HepG2 (cell line): ENCODE data around the gene TTLL8. TPM values are rescaled to one million over a fixed set of nuclear protein-coding genes. Genes with fewer than 3 reads are reported as not detected.

Experiments used
- DMAP1 ChIP-seq: IDR thresholded peaks from 2 replicates; pipeline ENCODE4 v1.6.1; 2016
- DPF2 ChIP-seq: sonication (generic); formaldehyde crosslinking; IDR thresholded peaks from 2 replicates; pipeline ENCODE4 v1.4.0; 2020; ENCODE audit warnings: mild to moderate bottlenecking, low read depth, missing genetic modification reagents, borderline replicate concordance
- FOXO1 ChIP-seq: sonication (generic); formaldehyde crosslinking; IDR thresholded peaks from 2 replicates; pipeline ENCODE4 v1.4.0; 2020; ENCODE audit warnings: missing genetic modification reagents
- GABPA ChIP-seq, 2 experiments: IDR thresholded peaks; 2 replicates each; pipeline ENCODE4 v1.6.1; 2011 to 2016; ENCODE audit warnings: low read depth in 2 of 2, low read length in 1 of 2, missing biosample characterization in 1 of 2, missing genetic modification characterization in 1 of 2
- HDAC2 ChIP-seq: sonication (generic); formaldehyde crosslinking; IDR thresholded peaks from 2 replicates; pipeline ENCODE4 v1.4.0; 2020; ENCODE audit warnings: missing genetic modification reagents
- HES4 ChIP-seq: sonication (generic); formaldehyde crosslinking; IDR thresholded peaks from 2 replicates; pipeline ENCODE4 v1.9.0; 2021; ENCODE audit warnings: mild to moderate bottlenecking, missing genetic modification reagents, borderline replicate concordance
- HMG20A ChIP-seq: IDR thresholded peaks from 2 replicates; pipeline ENCODE4 v1.6.1; 2016; ENCODE audit warnings: borderline replicate concordance
- IRF2 ChIP-seq: IDR thresholded peaks from 2 replicates; pipeline ENCODE4 v1.6.1; 2018; ENCODE audit warnings: missing genetic modification reagents, missing compliant biosample characterization
- KAT2B ChIP-seq: fragments of 150-350 bp; IDR thresholded peaks from 2 replicates; pipeline ENCODE4 v1.6.1; 2014; ENCODE audit warnings: low read depth, low read length, borderline replicate concordance
- RFXAP ChIP-seq: sonication (generic); formaldehyde crosslinking; IDR thresholded peaks from 2 replicates; pipeline ENCODE4 v1.4.0; 2020; ENCODE audit warnings: missing genetic modification reagents, borderline replicate concordance
- RXRA ChIP-seq: sonication (generic); formaldehyde crosslinking; IDR thresholded peaks from 2 replicates; pipeline ENCODE4 v1.5.1; 2020; ENCODE audit warnings: missing genetic modification reagents
- SOX13 ChIP-seq, 3 experiments: fragments of 450-650 bp in 1 of 3; sonication (generic) in 1 of 3; formaldehyde crosslinking in 1 of 3; IDR thresholded peaks in 2 of 3; conservative IDR thresholded peaks in 1 of 3; 2 replicates each; pipeline versions ENCODE4 v1.5.0 to v1.6.1; 2016 to 2020; ENCODE audit warnings: antibody characterized with exemption in 1 of 3, mild to moderate bottlenecking in 1 of 3, missing compliant biosample characterization in 1 of 3, missing genetic modification reagents in 1 of 3, moderate library complexity in 1 of 3
- SSRP1 ChIP-seq: IDR thresholded peaks from 2 replicates; pipeline ENCODE4 v1.6.1; 2016; ENCODE audit warnings: control low read depth
- ZKSCAN5 ChIP-seq: sonication (generic); formaldehyde crosslinking; IDR thresholded peaks from 2 replicates; pipeline ENCODE4 v1.5.1; 2020; ENCODE audit warnings: mild to moderate bottlenecking, missing genetic modification reagents
- ZNF839 ChIP-seq: sonication (generic); formaldehyde crosslinking; IDR thresholded peaks from 2 replicates; pipeline ENCODE4 v1.4.0; 2020; ENCODE audit warnings: missing genetic modification reagents, mild to moderate bottlenecking, borderline replicate concordance
- ZZZ3 ChIP-seq: sonication (generic); formaldehyde crosslinking; IDR thresholded peaks from 2 replicates; pipeline ENCODE4 v1.4.0; 2020; ENCODE audit warnings: missing genetic modification reagents, mild to moderate bottlenecking, borderline replicate concordance
- polyA plus RNA-seq, 8 experiments: library from polyadenylated mRNA; depleted of rRNA in 3 of 8; stranded (reverse) in 7 of 8; unstranded in 1 of 8; fragments of >200 nt; fragmentation: Illumina TruSeq in 4 of 8; extraction: Trizol in 4 of 8; gene quantifications; 2 replicates each; pipeline versions ENCODE4 v1.2.1 to v1.2.3, GENCODE V29; 2011 to 2016; ENCODE audit warnings: low read depth in 4 of 8, missing spikeins in 1 of 8, mixed read lengths in 1 of 8; ENCODE audit not compliant: insufficient read depth in 1 of 8
- total RNA-seq, 5 experiments: library from RNA; depleted of rRNA; stranded (reverse); fragments of >200 nt; fragmentation: Illumina TruSeq; extraction: Trizol; gene quantifications; 2 replicates each; pipeline ENCODE4 v1.2.3, GENCODE V29; 2016; ENCODE audit warnings: low read depth in 1 of 5
- TF ChIP-seq, protein P1 (sequence below): sonication (generic); formaldehyde crosslinking; IDR thresholded peaks from 2 replicates; pipeline ENCODE4 v1.5.0; 2020; ENCODE audit warnings: mild to moderate bottlenecking, missing genetic modification reagents, moderate library complexity
- TF ChIP-seq, protein P2 (sequence below): sonication (generic); formaldehyde crosslinking; IDR thresholded peaks from 2 replicates; pipeline ENCODE4 v1.4.0; 2020; ENCODE audit warnings: mild to moderate bottlenecking, missing genetic modification reagents, borderline replicate concordance
- TF ChIP-seq, protein P3 (sequence below): sonication (generic); formaldehyde crosslinking; IDR thresholded peaks from 2 replicates; pipeline ENCODE4 v1.8.1; 2023; ENCODE audit warnings: mild to moderate bottlenecking, missing genetic modification reagents
- TF ChIP-seq, protein P4 (sequence below): sonication (generic); formaldehyde crosslinking; IDR thresholded peaks from 2 replicates; pipeline ENCODE4 v1.5.1; 2020; ENCODE audit warnings: mild to moderate bottlenecking, moderate library complexity, missing genetic modification reagents

TTLL8 gene
- total and polyA plus RNA-seq, 2 of the 13 experiments (the other 11 are each of a cell fraction or from before 2014, with no cell fraction given), result not detected

DNA sequence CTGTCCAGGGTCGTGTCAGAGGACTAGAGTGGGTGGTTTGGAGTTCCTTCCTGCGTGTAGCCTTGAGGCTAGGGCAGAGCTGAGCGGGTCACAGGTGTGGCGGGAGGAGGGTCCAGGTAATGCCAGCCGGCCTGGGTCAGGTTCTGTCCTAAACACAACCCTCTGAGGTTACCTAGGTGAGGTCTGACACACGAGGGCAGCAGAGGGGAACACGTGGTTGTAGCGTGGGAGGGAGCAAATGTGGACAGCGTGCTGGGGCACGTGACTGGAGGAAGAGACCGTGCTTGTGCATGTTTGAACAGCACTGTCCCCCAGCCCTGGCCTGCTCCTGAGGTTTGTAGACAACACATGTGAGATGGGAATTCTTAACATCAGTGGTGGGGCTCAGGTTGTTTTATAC is 44.8 kb upstream of the TTLL8 start (continued):
- TF ChIP-seq HDAC2 (CRISPR knock-in tag), result 0 out of 2 replicates have a peak, but pooled peaks have one; percentile 33
- TF ChIP-seq GABPA (IDR thresholded peaks at IDR 0.05; ENCODE audit: low read depth, low read length), result no peak
- no peak for TF ChIP-seq GABPA (CRISPR knock-in tag; IDR thresholded peaks at IDR 0.05; ENCODE audit: low read depth)
- TF ChIP-seq DMAP1 (CRISPR knock-in tag), result 0 out of 2 replicates have a peak, but pooled peaks have one; percentile 39
- no peak for TF ChIP-seq SOX13 (IDR thresholded peaks at IDR 0.05)
- TF ChIP-seq SOX13 (CRISPR knock-in tag; conservative IDR thresholded peaks at IDR 0.05 in 1 of 2, IDR thresholded peaks at IDR 0.05 in 1 of 2), result no peak
- TF ChIP-seq, protein P1, sequence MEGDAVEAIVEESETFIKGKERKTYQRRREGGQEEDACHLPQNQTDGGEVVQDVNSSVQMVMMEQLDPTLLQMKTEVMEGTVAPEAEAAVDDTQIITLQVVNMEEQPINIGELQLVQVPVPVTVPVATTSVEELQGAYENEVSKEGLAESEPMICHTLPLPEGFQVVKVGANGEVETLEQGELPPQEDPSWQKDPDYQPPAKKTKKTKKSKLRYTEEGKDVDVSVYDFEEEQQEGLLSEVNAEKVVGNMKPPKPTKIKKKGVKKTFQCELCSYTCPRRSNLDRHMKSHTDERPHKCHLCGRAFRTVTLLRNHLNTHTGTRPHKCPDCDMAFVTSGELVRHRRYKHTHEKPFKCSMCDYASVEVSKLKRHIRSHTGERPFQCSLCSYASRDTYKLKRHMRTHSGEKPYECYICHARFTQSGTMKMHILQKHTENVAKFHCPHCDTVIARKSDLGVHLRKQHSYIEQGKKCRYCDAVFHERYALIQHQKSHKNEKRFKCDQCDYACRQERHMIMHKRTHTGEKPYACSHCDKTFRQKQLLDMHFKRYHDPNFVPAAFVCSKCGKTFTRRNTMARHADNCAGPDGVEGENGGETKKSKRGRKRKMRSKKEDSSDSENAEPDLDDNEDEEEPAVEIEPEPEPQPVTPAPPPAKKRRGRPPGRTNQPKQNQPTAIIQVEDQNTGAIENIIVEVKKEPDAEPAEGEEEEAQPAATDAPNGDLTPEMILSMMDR, result peak; percentile 59
- no peak for TF ChIP-seq ZKSCAN5 (CRISPR knock-in tag)
- TF ChIP-seq DPF2 (CRISPR knock-in tag), result no peak
- no peak for TF ChIP-seq KAT2B
- TF ChIP-seq, protein P2, sequence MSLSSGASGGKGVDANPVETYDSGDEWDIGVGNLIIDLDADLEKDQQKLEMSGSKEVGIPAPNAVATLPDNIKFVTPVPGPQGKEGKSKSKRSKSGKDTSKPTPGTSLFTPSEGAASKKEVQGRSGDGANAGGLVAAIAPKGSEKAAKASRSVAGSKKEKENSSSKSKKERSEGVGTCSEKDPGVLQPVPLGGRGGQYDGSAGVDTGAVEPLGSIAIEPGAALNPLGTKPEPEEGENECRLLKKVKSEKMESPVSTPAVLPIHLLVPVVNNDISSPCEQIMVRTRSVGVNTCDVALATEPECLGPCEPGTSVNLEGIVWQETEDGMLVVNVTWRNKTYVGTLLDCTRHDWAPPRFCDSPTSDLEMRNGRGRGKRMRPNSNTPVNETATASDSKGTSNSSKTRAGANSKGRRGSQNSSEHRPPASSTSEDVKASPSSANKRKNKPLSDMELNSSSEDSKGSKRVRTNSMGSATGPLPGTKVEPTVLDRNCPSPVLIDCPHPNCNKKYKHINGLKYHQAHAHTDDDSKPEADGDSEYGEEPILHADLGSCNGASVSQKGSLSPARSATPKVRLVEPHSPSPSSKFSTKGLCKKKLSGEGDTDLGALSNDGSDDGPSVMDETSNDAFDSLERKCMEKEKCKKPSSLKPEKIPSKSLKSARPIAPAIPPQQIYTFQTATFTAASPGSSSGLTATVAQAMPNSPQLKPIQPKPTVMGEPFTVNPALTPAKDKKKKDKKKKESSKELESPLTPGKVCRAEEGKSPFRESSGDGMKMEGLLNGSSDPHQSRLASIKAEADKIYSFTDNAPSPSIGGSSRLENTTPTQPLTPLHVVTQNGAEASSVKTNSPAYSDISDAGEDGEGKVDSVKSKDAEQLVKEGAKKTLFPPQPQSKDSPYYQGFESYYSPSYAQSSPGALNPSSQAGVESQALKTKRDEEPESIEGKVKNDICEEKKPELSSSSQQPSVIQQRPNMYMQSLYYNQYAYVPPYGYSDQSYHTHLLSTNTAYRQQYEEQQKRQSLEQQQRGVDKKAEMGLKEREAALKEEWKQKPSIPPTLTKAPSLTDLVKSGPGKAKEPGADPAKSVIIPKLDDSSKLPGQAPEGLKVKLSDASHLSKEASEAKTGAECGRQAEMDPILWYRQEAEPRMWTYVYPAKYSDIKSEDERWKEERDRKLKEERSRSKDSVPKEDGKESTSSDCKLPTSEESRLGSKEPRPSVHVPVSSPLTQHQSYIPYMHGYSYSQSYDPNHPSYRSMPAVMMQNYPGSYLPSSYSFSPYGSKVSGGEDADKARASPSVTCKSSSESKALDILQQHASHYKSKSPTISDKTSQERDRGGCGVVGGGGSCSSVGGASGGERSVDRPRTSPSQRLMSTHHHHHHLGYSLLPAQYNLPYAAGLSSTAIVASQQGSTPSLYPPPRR (CRISPR knock-in tag), result no peak
- TF ChIP-seq ZZZ3 (CRISPR knock-in tag), result 0 out of 2 replicates have a peak, but pooled peaks have one; percentile 31
- TF ChIP-seq, protein P3, sequence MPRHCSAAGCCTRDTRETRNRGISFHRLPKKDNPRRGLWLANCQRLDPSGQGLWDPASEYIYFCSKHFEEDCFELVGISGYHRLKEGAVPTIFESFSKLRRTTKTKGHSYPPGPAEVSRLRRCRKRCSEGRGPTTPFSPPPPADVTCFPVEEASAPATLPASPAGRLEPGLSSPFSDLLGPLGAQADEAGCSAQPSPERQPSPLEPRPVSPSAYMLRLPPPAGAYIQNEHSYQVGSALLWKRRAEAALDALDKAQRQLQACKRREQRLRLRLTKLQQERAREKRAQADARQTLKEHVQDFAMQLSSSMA (CRISPR knock-in tag), result no peak
- TF ChIP-seq IRF2 (CRISPR knock-in tag), result 0 out of 2 replicates have a peak, but pooled peaks have one; percentile 37
- no peak for TF ChIP-seq FOXO1 (CRISPR knock-in tag)
- TF ChIP-seq RXRA, result no peak; the same call in 1 of the 2 replicates
- no peak for TF ChIP-seq SSRP1 (CRISPR knock-in tag)
- TF ChIP-seq RFXAP (CRISPR knock-in tag), result no peak
- no peak for TF ChIP-seq HMG20A
- TF ChIP-seq, protein P4, sequence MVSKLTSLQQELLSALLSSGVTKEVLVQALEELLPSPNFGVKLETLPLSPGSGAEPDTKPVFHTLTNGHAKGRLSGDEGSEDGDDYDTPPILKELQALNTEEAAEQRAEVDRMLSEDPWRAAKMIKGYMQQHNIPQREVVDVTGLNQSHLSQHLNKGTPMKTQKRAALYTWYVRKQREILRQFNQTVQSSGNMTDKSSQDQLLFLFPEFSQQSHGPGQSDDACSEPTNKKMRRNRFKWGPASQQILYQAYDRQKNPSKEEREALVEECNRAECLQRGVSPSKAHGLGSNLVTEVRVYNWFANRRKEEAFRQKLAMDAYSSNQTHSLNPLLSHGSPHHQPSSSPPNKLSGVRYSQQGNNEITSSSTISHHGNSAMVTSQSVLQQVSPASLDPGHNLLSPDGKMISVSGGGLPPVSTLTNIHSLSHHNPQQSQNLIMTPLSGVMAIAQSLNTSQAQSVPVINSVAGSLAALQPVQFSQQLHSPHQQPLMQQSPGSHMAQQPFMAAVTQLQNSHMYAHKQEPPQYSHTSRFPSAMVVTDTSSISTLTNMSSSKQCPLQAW (CRISPR knock-in tag), result no peak
- TF ChIP-seq HES4 (CRISPR knock-in tag), result peak; percentile 92
- TF ChIP-seq ZNF839 (CRISPR knock-in tag), result no peak
